Astrocyte (in vitro differentiated cells and primary cell): ENCODE results near the gene PGAM4. TPM values are rescaled to one million over a fixed set of nuclear protein-coding genes. Genes with fewer than 3 reads are reported as not detected.

Source experiments
- DNase-seq: peaks from one replicate; pipeline ENCODE4 v3.0.0-alpha.2; 2010; ENCODE audit warnings: low read depth
- FAIRE-seq: peaks from 2 replicates; lab custom pipeline; 2011; peaks lifted over from hg19 to GRCh38; lab: Jason Lieb, UNC
- H2AFZ ChIP-seq: 2 replicates; pipeline ENCODE4 v1.6.0; 2012; ENCODE audit warnings: low read depth, low read length, inconsistent platforms
- H3K27ac ChIP-seq: 2 replicates; pipeline ENCODE4 v1.5.1; 2011; ENCODE audit warnings: low read depth, low read length, inconsistent platforms
- H3K27me3 ChIP-seq: 2 replicates; pipeline ENCODE4 v1.6.0; 2011; ENCODE audit warnings: low read length, inconsistent platforms; ENCODE audit not compliant: insufficient read depth
- H3K36me3 ChIP-seq: 2 replicates; pipeline ENCODE4 v1.5.1; 2011; ENCODE audit warnings: low read length, inconsistent platforms; ENCODE audit not compliant: insufficient read depth
- H3K4me1 ChIP-seq: 2 replicates; pipeline ENCODE4 v1.5.1; 2011; ENCODE audit warnings: low read length, inconsistent platforms; ENCODE audit not compliant: insufficient read depth
- H3K4me2 ChIP-seq: 2 replicates; pipeline ENCODE4 v1.6.0; 2012; ENCODE audit warnings: low read length, inconsistent platforms
- H3K4me3 ChIP-seq: 2 replicates; pipeline ENCODE4 v1.5.1; 2011; ENCODE audit warnings: low read depth, mild to moderate bottlenecking, low read length, inconsistent platforms; ENCODE audit not compliant: insufficient read depth
- H3K79me2 ChIP-seq: 2 replicates; pipeline ENCODE4 v1.6.0; 2012; ENCODE audit warnings: mild to moderate bottlenecking, low read length, inconsistent platforms; ENCODE audit not compliant: insufficient read depth
- H3K9ac ChIP-seq: 2 replicates; pipeline ENCODE4 v1.6.0; 2012; ENCODE audit warnings: mild to moderate bottlenecking, low read length, inconsistent platforms
- H3K9me3 ChIP-seq: 2 replicates; pipeline ENCODE4 v1.5.1; 2012; ENCODE audit warnings: low read depth, mild to moderate bottlenecking, low read length, inconsistent platforms; ENCODE audit not compliant: insufficient read depth
- H4K20me1 ChIP-seq: 2 replicates; pipeline ENCODE4 v1.6.0; 2012; ENCODE audit warnings: low read length, inconsistent platforms; ENCODE audit not compliant: insufficient read depth
- H3K27ac Mint-ChIP-seq: one replicate; pipeline ENCODE4 v1.8.0; 2021; ENCODE audit warnings: mild to moderate bottlenecking, mixed read lengths; ENCODE audit not compliant: unreplicated experiment
- H3K27me3 Mint-ChIP-seq: one replicate; pipeline ENCODE4 v1.8.0; 2021; ENCODE audit warnings: low read depth, mixed read lengths; ENCODE audit not compliant: unreplicated experiment
- H3K36me3 Mint-ChIP-seq: one replicate; pipeline ENCODE4 v1.8.0; 2021; ENCODE audit warnings: low read depth, mixed read lengths; ENCODE audit not compliant: unreplicated experiment
- H3K4me1 Mint-ChIP-seq: one replicate; pipeline ENCODE4 v1.8.0; 2021; ENCODE audit warnings: low read depth, mixed read lengths; ENCODE audit not compliant: unreplicated experiment
- H3K4me3 Mint-ChIP-seq: one replicate; pipeline ENCODE4 v1.8.0; 2021; ENCODE audit warnings: mild to moderate bottlenecking, moderate library complexity, mixed read lengths; ENCODE audit not compliant: unreplicated experiment
- H3K9me3 Mint-ChIP-seq: one replicate; pipeline ENCODE4 v1.8.0; 2021; ENCODE audit warnings: mild to moderate bottlenecking, mixed read lengths; ENCODE audit not compliant: unreplicated experiment
- EZH2 ChIP-seq: IDR thresholded peaks from 2 replicates; pipeline ENCODE4 v1.6.1; 2012; ENCODE audit warnings: mild to moderate bottlenecking, low read length, inconsistent platforms; ENCODE audit not compliant: insufficient read depth
- total RNA-seq: library from RNA; stranded (reverse); gene quantifications from 2 replicates; pipeline ENCODE4 v1.2.1, GENCODE V29; 2021
- TF ChIP-seq, protein P1 (sequence below): IDR thresholded peaks from 2 replicates; pipeline ENCODE4 v1.5.1; 2011; ENCODE audit warnings: low read depth, mild to moderate bottlenecking, inconsistent platforms, low read length, moderate library complexity; ENCODE audit not compliant: insufficient read depth

The PGAM4 gene
- total RNA-seq, 1 donor from 2014 or later: 0.32 TPM

GRCh38 chrX:77918568-77918967 lies 50.9 kb downstream of the PGAM4 start:
- H3K9ac ChIP-seq: no peak overlapping the region
- H3K9me3 Mint-ChIP-seq: no peaks in the 10 kb centered on the region
- no peak overlapping the region for H3K4me3 ChIP-seq
- no peak overlapping the region for H3K27ac Mint-ChIP-seq
- H3K4me1 ChIP-seq: no peaks in the 10 kb centered on the region
- H3K4me3 Mint-ChIP-seq: no peak overlapping the region
- H3K36me3 ChIP-seq: no peaks in the 10 kb centered on the region
- no peaks in the 10 kb centered on the region for H3K4me1 Mint-ChIP-seq
- no peaks in the 10 kb centered on the region for H3K9me3 ChIP-seq
- H3K79me2 ChIP-seq: peaks cover 6% of the 10 kb centered on the region
- DNase-seq (peak; percentile 31), FAIRE-seq (peak; percentile 17)
- H3K27ac ChIP-seq: no peak overlapping the region
- H3K4me2 ChIP-seq: no peak overlapping the region
- TF ChIP-seq EZH2: no peak
- TF ChIP-seq, protein P1, sequence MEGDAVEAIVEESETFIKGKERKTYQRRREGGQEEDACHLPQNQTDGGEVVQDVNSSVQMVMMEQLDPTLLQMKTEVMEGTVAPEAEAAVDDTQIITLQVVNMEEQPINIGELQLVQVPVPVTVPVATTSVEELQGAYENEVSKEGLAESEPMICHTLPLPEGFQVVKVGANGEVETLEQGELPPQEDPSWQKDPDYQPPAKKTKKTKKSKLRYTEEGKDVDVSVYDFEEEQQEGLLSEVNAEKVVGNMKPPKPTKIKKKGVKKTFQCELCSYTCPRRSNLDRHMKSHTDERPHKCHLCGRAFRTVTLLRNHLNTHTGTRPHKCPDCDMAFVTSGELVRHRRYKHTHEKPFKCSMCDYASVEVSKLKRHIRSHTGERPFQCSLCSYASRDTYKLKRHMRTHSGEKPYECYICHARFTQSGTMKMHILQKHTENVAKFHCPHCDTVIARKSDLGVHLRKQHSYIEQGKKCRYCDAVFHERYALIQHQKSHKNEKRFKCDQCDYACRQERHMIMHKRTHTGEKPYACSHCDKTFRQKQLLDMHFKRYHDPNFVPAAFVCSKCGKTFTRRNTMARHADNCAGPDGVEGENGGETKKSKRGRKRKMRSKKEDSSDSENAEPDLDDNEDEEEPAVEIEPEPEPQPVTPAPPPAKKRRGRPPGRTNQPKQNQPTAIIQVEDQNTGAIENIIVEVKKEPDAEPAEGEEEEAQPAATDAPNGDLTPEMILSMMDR: no peak
- H3K27me3 ChIP-seq: no peaks in the 10 kb centered on the region
- no peaks in the 10 kb centered on the region for H4K20me1 ChIP-seq
- H2AFZ ChIP-seq: no peak overlapping the region
- no peaks in the 10 kb centered on the region for H3K27me3 Mint-ChIP-seq
- H3K36me3 Mint-ChIP-seq: no peaks in the 10 kb centered on the region

Other genes with a start within 250 kb of the PGAM4 start
- 99.6 and 106 TPM in 2 replicates for gene ATRX, start 183.4 kb downstream of the PGAM4 start, total RNA-seq
- gene MAGT1, start 74.2 kb downstream of the PGAM4 start, total RNA-seq: 84.3 and 95.6 TPM in 2 replicates
- gene COX7B, start 70.2 kb downstream of the PGAM4 start, total RNA-seq: 246 and 250 TPM in 2 replicates
- gene ATP7A, start 58.9 kb downstream of the PGAM4 start, total RNA-seq: 15.0 and 17.2 TPM in 2 replicates
- gene PGK1, start 134.6 kb upstream of the PGAM4 start, total RNA-seq: 606 and 665 TPM in 2 replicates
- 7.3 and 9.3 TPM in 2 replicates for gene TAF9B, start 170.0 kb upstream of the PGAM4 start, total RNA-seq